ENCODE data around the gene YPEL2. TPM values are rescaled to one million over a fixed set of nuclear protein-coding genes. Genes with fewer than 3 reads are reported as not detected.
"Not testable (repeated sequence)": the region's sequence is repeated elsewhere in the genome, so short reads cannot be mapped to it uniquely, and the experiment has no call there.

YPEL2 gene
- total RNA-seq, 2 experiments from 2014 or later: 9.4 to 13.2 TPM

DNA sequence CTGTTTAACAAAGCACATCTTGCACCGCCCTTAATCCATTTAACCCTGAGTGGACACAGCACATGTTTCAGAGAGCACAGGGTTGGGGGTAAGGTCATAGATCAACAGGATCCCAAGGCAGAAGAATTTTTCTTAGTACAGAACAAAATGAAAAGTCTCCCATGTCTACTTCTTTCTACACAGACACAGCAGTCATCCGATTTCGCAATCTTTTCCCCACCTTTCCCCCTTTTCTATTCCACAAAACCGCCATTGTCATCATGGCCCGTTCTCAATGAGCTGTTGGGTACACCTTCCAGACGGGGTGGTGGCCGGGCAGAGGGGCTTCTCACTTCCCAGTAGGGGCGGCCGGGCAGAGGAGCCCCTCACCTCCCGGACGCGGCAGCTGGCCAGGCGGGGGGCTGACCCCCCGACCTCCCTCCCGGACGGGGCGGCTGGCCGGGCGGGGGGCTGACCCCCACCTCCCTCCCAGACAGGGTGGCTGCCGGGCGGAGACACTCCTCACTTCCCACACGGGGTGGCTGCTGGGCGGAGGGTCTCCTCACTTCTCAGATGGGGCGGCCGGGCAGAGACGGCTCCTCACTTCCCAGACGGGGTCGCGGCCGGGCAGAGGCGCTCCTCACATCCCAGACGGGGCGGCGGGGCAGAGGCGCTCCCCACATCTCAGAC is 62.4 kb downstream of the YPEL2 start:
- H3K36me3 Mint-ChIP-seq (ENCODE audit: low read depth): peaks cover 25% of the 10 kb centered on the region
- H3K4me3 Mint-ChIP-seq, POLR2A ChIA-PET, H3K27ac Mint-ChIP-seq, DNase-seq, H3K27me3 Mint-ChIP-seq, H3K4me1 Mint-ChIP-seq, H3K9me3 Mint-ChIP-seq: not testable (repeated sequence)
- CTCF ChIA-PET: interaction anchor here (0.5 kb wide), 1 partner anchor 389 kb away, joined by 3 read pairs; no protein-coding TSS in a partner anchor

DNA sequence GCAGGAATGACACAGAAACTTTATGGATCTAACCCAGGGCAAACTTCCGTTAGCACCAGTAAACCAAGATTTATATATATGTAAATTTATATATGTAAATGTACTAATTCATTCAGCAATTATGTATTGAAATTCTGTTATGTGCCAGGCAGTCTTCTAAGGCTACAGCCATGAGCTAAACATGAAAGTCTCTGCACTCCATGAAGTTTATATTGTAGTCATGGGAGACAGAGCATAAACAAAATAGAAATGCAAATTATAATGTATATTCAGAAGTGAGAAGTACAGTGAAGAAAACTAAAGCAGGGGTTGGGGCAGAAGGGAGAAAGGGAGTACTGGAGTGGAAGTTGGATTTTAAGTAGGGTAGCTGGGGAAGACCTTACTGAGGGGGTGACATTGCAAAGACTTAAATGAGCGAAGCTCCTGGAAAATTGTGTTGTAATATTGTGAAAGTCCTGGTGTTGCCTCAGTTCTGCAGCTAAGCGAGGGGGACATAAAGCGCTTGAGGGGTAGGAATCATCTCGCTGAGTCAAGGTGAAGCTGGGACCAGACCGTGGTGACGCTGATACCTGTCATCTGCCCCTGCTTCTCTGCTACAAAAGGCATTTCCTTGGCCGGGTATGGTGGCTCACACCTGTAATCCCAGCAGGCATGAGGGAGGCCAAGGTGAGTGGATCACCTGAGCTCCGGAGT is 64.8 kb downstream of the YPEL2 start:
- ChIA-PET CTCF (interaction anchor here (0.6 to 1.0 kb wide), 3 partner anchors 10 to 477 kb away, joined by 3 read pairs; no protein-coding TSS in a partner anchor), POLR2A (no interaction called here)
- H3K9me3 Mint-ChIP-seq: no peaks in the 10 kb centered on the region
- peaks cover 4% of the 10 kb centered on the region for H3K4me1 Mint-ChIP-seq
- H3K4me3 Mint-ChIP-seq: no peak overlapping the region
- no peaks in the 10 kb centered on the region for H3K27me3 Mint-ChIP-seq
- H3K36me3 Mint-ChIP-seq (ENCODE audit: low read depth): peaks cover 22% of the 10 kb centered on the region
- H3K27ac Mint-ChIP-seq: no peak overlapping the region
- DNase-seq: no peak

DNA sequence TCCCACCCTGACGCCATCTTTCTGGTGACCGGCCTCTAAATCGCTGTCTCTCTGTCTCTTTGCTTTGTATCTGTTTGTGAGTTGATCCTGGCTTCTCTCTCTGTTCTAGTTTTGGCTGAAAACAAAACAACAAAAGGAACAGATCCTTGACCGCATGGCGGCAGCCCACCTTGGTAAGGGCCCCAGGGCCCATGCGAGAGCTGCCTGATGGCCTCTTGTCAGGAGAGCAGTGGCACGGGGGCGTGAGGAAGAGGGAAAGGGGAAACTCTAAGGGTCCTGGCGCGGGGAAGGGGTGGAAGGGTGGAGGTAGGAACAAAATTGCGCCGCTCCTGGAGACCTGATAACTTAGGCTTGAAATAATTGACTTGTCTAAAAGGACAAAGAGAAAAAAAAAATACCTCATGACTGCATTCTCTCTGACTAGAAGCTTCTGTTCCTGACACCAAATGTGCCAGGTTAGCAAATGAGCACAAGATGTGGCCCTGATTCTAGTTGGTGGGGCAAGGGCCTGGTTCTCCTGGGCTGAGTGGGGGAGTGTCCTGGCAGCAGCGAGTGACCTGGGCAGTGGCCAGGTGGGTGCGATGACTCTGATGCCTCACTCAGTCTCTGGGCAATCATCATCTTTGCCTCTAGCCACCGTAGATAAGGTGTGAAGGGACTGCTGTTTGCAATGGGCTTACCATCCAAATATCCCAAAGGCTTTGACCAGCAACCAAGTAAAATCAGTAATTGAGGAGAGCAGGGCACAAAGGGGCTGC is 66.0 kb downstream of the YPEL2 start:
- ChIA-PET POLR2A (no interaction called here), CTCF (interaction anchor here (1.0 kb wide), 1 partner anchor 11 kb away, joined by 3 read pairs; no protein-coding TSS in a partner anchor)
- H3K36me3 Mint-ChIP-seq (ENCODE audit: low read depth): peaks cover 17% of the 10 kb centered on the region

DNA sequence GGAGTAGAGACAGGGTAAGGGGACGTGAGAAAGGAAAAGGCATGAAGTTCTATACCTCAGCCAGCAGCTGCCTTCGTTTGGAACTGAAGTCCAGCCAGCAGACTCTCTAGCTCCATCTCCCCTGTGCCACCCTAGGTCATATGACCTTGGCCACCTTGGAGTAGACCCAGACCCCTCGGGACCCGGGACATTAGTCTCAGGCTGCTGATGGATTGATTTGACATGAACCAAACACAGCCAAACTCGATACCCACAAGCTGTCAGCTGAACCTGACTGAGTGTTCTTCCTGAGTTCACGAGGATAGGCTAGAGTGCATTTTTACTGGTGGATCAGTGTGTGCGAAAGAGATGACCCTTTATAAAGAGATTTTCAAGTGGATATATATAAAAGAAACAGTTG is 68.5 kb downstream of the YPEL2 start:
- Mint-ChIP-seq H3K4me3 (no peak overlapping the region), H3K4me1 (no peaks in the 10 kb centered on the region), H3K27ac (no peak overlapping the region), H3K36me3 (ENCODE audit: low read depth) (peaks cover 19% of the 10 kb centered on the region), H3K9me3 (no peaks in the 10 kb centered on the region), H3K27me3 (no peaks in the 10 kb centered on the region)
- POLR2A ChIA-PET: no interaction called here
- CTCF ChIA-PET: no interaction called here
- no peak for DNase-seq

More for the DNA sequence above, 66.0 kb downstream of the YPEL2 start:
- Mint-ChIP-seq H3K4me1 (no peaks in the 10 kb centered on the region), H3K4me3 (no peak overlapping the region), H3K27me3 (no peaks in the 10 kb centered on the region), H3K27ac (no peak overlapping the region), H3K9me3 (no peaks in the 10 kb centered on the region)
- no peak for DNase-seq

DNA sequence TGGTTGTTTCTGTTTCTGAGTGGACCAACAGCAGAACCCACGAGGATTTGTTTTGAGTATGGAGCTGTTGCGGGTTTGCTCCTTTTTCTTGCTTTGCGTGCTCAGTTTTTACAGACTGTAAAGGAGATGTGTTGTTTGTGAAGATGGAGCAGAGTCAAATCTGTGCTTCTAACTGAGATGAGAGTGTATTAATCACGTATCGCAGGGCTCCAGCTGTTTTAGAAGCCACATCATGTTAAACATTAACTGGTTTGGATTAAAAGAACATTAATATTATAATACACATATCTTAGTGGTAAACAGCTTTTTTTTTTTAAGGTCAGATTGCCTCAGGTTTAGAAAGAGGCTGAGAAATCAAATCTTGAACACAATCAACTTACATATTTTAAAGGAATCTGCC is 69.4 kb downstream of the YPEL2 start:
- ChIA-PET CTCF (interaction anchor here (0.5 kb wide), 1 partner anchor 8 kb away, joined by 3 read pairs; no protein-coding TSS in a partner anchor), POLR2A (no interaction called here)
- H3K27ac Mint-ChIP-seq: no peak overlapping the region
- H3K27me3 Mint-ChIP-seq: no peaks in the 10 kb centered on the region
- peaks cover 19% of the 10 kb centered on the region for H3K36me3 Mint-ChIP-seq (ENCODE audit: low read depth)
- DNase-seq: no peak
- no peaks in the 10 kb centered on the region for H3K4me1 Mint-ChIP-seq
- H3K4me3 Mint-ChIP-seq: no peak overlapping the region
- no peaks in the 10 kb centered on the region for H3K9me3 Mint-ChIP-seq

DNA sequence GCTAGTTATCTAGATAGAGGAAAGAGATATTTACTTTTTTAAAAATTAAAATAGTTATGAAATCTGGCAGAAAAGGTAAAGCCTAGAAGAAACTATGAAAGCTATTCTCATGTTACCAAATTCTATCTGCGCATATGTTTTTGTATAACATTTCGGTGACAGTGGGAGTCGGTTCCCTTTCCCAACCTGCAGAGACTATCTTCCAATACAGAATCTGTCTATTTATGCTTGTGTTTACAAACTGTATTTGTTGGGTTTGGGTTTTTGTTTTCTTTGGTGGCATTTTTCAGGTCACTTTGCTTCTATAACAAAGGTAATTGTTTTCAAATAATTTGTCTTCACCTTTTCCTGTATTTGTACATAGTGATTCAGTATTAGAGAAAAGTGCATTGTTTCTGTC is 69.8 kb downstream of the YPEL2 start:
- CTCF ChIA-PET: interaction anchor here (0.5 kb wide), 1 partner anchor 8 kb away, joined by 3 read pairs; no protein-coding TSS in a partner anchor
- Mint-ChIP-seq H3K4me3 (no peak overlapping the region), H3K4me1 (no peaks in the 10 kb centered on the region), H3K36me3 (ENCODE audit: low read depth) (peaks cover 17% of the 10 kb centered on the region), H3K27ac (no peak overlapping the region), H3K9me3 (no peaks in the 10 kb centered on the region), H3K27me3 (no peaks in the 10 kb centered on the region)
- POLR2A ChIA-PET: no interaction called here
- DNase-seq: no peak

DNA sequence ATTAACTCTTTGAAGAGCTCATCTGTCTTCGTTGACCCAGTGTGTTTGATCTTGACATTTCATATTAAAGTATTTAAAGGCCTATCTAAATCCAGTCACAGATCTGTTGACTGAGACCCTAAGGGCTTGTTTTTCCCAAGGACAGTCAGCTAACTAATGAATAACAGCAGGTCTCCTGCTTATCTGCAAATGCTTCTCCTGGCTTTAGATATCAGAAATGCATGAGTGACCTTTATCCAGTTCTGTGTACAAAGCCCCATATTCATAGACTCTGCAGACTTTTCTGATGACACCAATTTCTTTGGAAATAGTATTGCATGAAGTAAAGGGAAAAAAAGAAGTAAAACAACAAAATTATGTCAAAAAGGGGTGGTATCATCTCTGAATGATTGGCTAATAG is 70.3 kb downstream of the YPEL2 start:
- peaks cover 16% of the 10 kb centered on the region for H3K36me3 Mint-ChIP-seq (ENCODE audit: low read depth)
- H3K4me1 Mint-ChIP-seq: no peaks in the 10 kb centered on the region
- no peak overlapping the region for H3K27ac Mint-ChIP-seq
- ChIA-PET CTCF (no interaction called here), POLR2A (no interaction called here)
- no peaks in the 10 kb centered on the region for H3K9me3 Mint-ChIP-seq
- H3K4me3 Mint-ChIP-seq: no peak overlapping the region
- no peak for DNase-seq
- H3K27me3 Mint-ChIP-seq: no peaks in the 10 kb centered on the region

DNA sequence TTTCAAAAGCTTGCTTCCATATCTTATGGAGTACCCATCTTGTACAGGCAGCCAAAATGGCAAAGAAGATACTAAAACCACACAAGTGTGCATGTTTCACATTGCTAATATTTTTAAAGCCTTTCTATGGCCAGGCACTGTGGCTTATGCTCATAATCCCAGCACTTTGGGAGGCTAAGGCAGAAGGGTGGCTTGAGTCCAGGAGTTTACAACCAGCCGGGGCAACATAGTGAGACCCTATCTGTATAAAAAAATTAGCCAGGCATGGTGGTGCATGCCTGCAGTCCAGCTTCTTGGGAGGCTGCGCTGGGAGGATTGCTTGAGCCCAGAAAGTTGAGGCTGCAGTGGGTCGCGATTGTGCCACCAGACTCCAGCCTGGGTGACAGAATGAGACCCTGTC is 71.3 kb downstream of the YPEL2 start:
- Mint-ChIP-seq H3K9me3 (no peaks in the 10 kb centered on the region), H3K36me3 (ENCODE audit: low read depth) (peaks cover 9% of the 10 kb centered on the region), H3K4me3 (no peak overlapping the region), H3K27me3 (no peaks in the 10 kb centered on the region), H3K27ac (no peak overlapping the region), H3K4me1 (no peaks in the 10 kb centered on the region)
- ChIA-PET POLR2A (interaction anchor here (0.6 kb wide), 1 partner anchor 103 kb away, joined by 3 read pairs; no protein-coding TSS in a partner anchor), CTCF (no interaction called here)
- DNase-seq: no peak

DNA sequence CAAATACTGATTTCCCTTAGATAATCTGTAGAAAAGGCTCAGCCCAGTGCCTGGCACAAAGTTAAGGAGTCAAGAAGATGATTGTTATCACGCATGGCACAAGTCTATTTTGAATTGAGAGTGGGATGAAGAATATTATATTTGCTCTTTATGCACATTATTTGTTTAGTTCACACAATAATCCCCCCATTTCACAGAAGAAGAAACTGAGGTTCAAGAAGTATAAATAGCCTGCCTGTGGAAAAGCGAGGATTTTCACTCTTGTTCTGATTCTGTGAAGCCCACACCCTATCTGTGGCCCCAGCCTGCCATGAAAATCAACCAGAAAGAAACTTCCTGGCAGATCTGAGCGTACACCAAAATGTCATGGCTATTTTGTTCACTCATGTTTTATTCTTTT is 73.0 kb downstream of the YPEL2 start:
- no peaks in the 10 kb centered on the region for H3K9me3 Mint-ChIP-seq
- no peak overlapping the region for H3K27ac Mint-ChIP-seq
- H3K4me3 Mint-ChIP-seq: no peak overlapping the region
- H3K4me1 Mint-ChIP-seq: no peaks in the 10 kb centered on the region
- peaks cover 5% of the 10 kb centered on the region for H3K36me3 Mint-ChIP-seq (ENCODE audit: low read depth)
- ChIA-PET POLR2A (no interaction called here), CTCF (interaction anchor here (0.7 to 1.2 kb wide), 3 partner anchors 13 to 759 kb away, joined by 4 to 6 read pairs (median 5); no protein-coding TSS in a partner anchor)
- no peaks in the 10 kb centered on the region for H3K27me3 Mint-ChIP-seq
- no peak for DNase-seq

DNA sequence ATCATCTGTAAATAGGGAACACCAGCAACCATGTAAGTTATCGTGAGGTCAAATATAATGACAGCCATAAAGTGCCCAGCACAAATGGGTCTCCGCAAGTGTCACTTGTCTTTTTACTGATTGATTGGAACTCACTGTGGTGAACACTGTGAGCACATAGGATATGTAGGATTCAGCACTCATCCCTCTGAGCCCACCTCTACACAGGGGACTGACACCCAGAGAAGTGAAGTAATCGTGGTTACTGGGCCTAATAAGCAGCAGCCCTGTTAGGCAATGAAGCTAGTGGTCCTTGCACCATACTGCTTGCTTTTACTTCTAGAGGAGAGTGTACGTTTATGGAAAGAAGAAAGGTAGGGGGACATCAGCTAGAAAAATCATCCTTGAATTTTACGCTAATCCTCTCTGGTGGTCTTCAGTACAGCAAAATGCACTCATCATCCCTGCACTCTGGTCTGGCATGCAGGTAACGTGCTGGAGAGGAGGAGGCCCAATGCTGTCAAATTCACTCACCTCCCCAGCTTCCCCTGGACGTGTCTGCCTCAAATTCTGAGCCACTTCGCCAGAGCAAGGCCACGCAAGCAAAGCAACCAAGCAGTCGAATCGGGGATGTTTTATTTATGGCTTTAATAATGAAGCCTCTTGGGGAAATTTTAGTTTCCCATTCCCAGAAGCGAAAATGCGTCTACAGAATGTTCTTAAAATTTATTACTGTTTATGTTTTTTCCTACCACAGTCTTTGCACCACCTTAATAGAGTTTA is 74.7 kb downstream of the YPEL2 start:
- peaks cover 11% of the 10 kb centered on the region for H3K36me3 Mint-ChIP-seq (ENCODE audit: low read depth)

DNA sequence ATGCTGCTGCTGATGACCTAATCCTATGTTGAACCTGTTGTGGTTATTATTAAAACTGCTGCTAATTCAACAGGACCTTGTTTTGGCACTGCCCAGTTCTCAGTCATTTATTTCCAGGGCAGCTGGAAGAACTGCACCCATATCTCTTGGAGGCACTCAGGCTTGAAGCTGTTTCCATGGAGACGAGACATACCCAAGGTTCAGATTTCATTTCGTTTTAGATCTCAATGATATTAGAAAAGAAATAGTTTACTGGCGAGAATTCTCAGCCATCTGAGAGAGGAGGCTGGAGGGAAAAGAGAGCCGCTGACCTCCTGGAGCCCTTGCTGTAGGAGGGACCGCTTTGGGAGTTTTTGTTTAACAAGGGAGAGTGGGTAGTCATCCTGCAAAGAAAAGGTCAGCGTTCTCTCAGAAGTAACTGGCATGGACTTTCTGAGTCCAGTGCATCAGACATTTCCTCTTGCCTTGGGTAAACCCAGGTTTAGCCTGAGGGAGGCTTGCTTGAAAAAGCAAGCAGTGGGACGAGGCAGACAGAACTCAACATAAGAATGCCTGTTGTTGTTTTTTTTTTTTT is 75.4 kb downstream of the YPEL2 start:
- H3K9me3 Mint-ChIP-seq: peaks cover 10% of the 10 kb centered on the region
- no peak for DNase-seq
- ChIA-PET CTCF (interaction anchor here (0.9 to 1.2 kb wide), 3 partner anchors 26 to 77 kb away, joined by 3 read pairs; no protein-coding TSS in a partner anchor), POLR2A (no interaction called here)
- no peaks in the 10 kb centered on the region for H3K4me1 Mint-ChIP-seq
- no peaks in the 10 kb centered on the region for H3K27me3 Mint-ChIP-seq
- no peak overlapping the region for H3K27ac Mint-ChIP-seq
- no peak overlapping the region for H3K4me3 Mint-ChIP-seq
- peaks cover 15% of the 10 kb centered on the region for H3K36me3 Mint-ChIP-seq (ENCODE audit: low read depth)

More for the DNA sequence above, 74.7 kb downstream of the YPEL2 start:
- Mint-ChIP-seq H3K27ac (no peak overlapping the region), H3K4me1 (no peaks in the 10 kb centered on the region), H3K9me3 (peaks cover 7% of the 10 kb centered on the region), H3K27me3 (no peaks in the 10 kb centered on the region), H3K4me3 (no peak overlapping the region)
- no peak for DNase-seq
- CTCF ChIA-PET: interaction anchor here (1.2 kb wide), 1 partner anchor 74 kb away, joined by 3 read pairs; no protein-coding TSS in a partner anchor
- POLR2A ChIA-PET: no interaction called here
